NCI-H526 treated with DMSO at 0.1 percent for 48 hours (cell line): ENCODE data around the gene KCNJ10.

ENCODE experiments used
- DNase-seq: peaks from one replicate; lab custom pipeline; 2025; lab: John Stamatoyannopoulos, UW

Gene KCNJ10

DNA sequence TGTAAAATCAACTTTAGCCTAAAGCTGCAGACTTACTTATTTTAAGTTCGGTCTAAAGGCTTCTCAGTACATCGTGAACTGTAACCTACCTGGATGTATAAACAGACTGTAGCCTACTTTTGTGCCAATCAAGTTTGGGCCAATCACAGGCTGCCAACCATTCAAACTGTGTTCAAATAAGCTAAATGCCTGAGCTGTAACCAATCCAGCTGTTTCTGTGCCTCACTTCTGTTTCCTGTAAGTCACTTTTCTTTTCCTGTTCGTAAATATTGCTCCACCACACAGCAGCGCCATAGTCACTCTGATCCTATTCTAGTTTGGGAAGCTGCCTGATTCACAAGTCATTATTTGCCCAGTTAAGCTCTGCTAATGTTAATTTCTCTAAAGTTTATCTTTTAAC, 78.4 kb downstream of the KCNJ10 start:
- DNase-seq = no peak

DNA sequence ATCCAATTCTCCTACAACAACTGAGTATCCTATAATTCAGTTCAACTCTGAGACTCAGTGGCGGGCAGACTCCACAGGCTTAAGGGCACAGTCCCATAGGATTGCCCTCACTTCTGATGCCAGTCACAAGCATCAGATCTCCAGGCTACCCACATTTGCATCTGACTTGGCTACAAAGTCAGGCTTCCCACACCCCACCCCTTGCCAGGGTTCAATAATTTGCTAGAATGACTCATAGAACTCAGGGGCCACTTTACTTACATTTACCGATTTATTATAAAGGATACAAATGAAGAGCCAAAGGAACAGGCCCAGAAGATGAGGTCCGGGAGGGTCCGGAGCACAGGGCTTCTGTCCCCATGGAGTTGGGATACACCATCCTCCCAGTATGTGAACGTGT, 80.0 kb downstream of the KCNJ10 start:
- no peak for DNase-seq

DNA sequence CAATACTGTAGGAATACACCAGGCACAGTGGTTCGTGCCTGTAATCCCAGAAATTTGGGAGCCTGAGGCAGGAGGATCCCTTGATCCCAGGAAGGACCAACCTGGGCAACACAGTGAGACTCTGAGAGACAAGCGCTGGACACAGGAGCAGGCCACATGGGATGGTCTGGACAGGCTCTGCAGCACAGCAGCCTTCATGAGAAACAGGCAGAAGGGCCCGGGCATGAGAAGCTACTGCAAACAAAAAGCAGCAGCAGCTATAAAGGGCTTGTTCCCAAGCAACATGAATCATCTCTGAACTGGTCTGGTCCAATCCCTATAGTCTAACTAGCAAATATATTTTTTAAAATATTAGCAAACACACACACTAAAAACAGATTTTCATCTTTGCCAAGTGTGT, 80.4 kb downstream of the KCNJ10 start:
- no peak for DNase-seq

DNA sequence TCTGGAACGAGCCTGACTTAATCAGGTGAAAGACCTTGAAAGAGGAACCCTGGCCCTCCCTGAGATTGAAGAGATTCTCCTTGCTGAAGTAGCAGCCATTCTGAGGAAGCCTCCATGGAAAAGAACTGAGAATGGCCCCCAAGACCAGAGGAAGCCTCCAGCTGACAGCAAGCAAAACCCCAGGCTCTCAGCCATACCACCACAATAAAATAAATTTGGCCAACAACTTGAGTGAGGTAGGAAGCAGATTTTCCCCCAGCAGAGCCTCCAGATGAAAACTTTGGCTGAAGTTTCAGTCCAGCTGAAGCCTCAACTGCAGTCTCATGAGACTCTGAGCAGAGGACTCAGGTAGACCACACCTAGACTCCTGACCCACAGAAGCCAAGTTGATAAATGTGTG, 82.0 kb downstream of the KCNJ10 start:
- no peak for DNase-seq

GRCh38 chr1:159987186-159987585, 82.8 kb downstream of the KCNJ10 start:
- no peak for DNase-seq

- no peak for DNase-seq
These were observed 83.4 kb downstream of the KCNJ10 start for GRCh38 chr1:159986531-159986930.

- DNase-seq = no peak
These were observed 83.9 kb downstream of the KCNJ10 start for GRCh38 chr1:159986093-159986492.

GRCh38 chr1:159985473-159985872, 84.5 kb downstream of the KCNJ10 start:
- DNase-seq = no peak

GRCh38 chr1:159983681-159984080, 86.3 kb downstream of the KCNJ10 start:
- no peak for DNase-seq

- no peak for DNase-seq
These were observed 87.7 kb downstream of the KCNJ10 start for GRCh38 chr1:159982280-159982679.

- DNase-seq = no peak
These were observed 88.5 kb downstream of the KCNJ10 start for GRCh38 chr1:159981351-159982055.

GRCh38 chr1:159980786-159981185, 89.2 kb downstream of the KCNJ10 start:
- DNase-seq = no peak

- DNase-seq = no peak
These were observed 89.9 kb downstream of the KCNJ10 start for GRCh38 chr1:159980076-159980475.

GRCh38 chr1:159979257-159979656, 90.7 kb downstream of the KCNJ10 start:
- no peak for DNase-seq

- no peak for DNase-seq
These were observed 91.9 kb downstream of the KCNJ10 start for GRCh38 chr1:159978107-159978398.

- DNase-seq = no peak
These were observed 92.4 kb downstream of the KCNJ10 start for GRCh38 chr1:159977364-159978106.

DNA sequence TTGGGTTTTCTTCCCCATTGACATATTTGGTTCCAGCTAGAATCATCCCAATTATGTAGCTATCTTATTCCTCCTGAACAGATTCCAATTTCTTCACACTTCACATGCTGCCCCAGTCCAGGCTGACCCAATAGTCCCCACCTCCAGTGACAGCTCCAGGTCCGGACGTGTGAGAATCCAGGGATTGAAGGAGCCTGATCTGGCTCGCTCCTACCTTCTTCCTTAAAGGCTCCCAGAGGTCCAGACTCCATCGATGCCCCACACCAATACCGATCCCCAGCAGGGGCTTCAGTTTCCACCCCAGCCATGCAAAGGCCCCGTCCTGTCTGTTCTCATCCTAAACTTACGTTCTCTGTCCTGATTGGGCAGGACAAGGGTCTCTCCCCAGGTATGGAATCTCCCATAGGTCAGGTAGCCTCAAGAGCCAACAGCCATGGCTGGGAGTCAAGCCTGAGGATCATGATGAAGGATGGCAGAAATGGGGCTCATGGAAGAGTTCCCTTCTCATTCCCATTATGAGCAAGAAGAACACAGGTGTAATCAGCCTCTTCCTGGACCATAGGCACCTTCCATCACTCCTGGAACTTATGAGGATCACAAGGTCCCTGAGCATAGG, 95.5 kb downstream of the KCNJ10 start:
- DNase-seq = no peak

GRCh38 chr1:159973350-159973940, 96.5 kb downstream of the KCNJ10 start:
- DNase-seq = no peak

- no peak for DNase-seq
These were observed 97.3 kb downstream of the KCNJ10 start for GRCh38 chr1:159972443-159973205.

GRCh38 chr1:159970932-159971342, 99.0 kb downstream of the KCNJ10 start:
- no peak for DNase-seq

DNA sequence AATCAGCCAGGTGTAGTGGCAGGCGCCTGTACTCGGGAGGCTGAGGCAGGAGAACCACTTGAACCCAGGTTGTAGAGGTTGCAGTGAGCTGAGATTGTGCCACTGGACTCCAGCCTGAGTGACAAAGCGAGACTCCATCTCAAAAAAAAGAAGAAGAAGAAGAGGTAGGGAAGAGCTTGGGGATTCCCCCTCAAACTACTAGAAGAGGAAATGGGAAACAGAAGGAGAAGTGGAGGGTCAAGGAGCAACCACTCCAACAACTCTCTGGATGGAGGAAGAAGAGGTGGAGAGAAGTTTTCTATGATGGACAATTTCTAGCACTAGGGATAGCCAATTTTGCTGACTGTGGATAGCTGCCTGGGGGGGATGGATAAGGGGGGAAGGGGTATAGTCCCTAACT, 101.1 kb downstream of the KCNJ10 start:
- DNase-seq = no peak

GRCh38 chr1:159965263-159965662, 104.7 kb downstream of the KCNJ10 start:
- DNase-seq = no peak
